GM21447 (cell line): ENCODE measurements around the gene MGMT.

Experiments
- ATAC-seq: cut with Tn5 transposase; IDR thresholded peaks from one replicate; pipeline ENCODE4 v1.9.1; 2021; ENCODE audit not compliant: unreplicated experiment

MGMT gene

DNA sequence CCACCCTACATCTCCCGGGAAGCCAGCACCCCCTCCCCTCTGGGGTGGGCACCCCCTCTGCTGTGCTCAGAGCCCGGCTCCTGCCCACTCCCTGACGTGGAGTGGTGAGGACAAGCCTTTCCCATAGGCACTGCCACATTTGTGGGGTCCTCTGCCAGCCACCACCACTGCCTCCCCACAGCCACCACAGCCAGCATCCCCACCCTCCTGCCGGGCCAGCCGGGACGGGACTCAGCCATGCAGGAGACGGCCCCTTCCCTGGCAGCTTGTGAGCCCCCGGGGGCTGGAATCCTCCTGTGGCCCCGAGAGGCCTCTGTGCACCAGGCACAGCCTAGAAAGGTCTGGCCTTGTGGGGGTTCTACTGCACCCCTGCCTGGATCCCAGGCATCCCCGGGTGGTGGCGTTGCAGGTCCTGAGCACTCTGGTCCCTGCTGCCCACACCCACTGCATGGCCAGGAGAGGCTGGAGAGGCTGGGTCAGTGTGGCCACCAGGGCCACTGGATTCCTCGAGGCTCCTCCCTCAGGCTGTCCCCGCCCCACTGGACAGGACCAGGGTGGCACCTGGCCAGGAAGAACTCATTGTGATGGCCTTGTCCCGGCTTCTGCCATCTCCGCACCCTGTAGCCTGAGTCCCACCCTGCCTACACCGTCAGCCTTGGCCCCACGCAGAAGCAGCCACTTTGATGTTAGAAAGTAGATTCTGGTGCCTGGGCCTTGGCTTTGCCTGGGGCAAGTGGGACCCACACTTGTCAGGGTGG is 349.0 kb downstream of the MGMT start:
- ATAC-seq: no peak

DNA sequence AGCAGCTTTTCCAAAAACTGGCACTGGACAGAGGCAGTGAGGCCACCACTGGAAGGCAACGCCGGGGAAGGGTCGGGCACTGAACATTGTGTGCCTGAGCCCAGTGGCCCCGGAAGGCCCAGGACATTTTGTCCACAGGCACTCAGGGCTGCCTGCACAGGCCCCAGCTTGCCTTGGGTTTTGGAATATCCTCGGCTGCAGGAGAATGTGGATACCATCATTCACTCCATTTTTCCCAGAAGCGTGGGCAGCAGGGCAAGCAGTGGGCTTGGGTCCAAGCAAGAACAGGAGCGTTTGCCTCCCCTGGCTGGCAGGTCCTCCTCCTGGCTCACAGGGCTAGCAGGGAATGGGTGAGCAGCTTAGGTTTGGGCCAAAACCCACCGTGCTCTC is 349.6 kb downstream of the MGMT start:
- ATAC-seq: no peak
